ENCODE measurements around the gene FABP6. TPM values are rescaled to one million over a fixed set of nuclear protein-coding genes. Genes with fewer than 3 reads are reported as not detected.

The FABP6 gene
- total RNA-seq, 1 donor from 2014 or later, result 6.2 TPM

Other genes starting within 250 kb of the FABP6 start
- 38.0 TPM for gene TTC1, start 220.4 kb upstream of the FABP6 start, total RNA-seq
- 34.7 TPM for gene PWWP2A, start 110.1 kb upstream of the FABP6 start, total RNA-seq
- gene CCNJL, start 83.1 kb downstream of the FABP6 start, total RNA-seq, result 12.4 TPM
- gene C1QTNF2, start 141.1 kb downstream of the FABP6 start, total RNA-seq, result 3.8 TPM
- gene FAM200C, start 170.5 kb downstream of the FABP6 start, total RNA-seq, result 5.3 TPM
- 34.2 TPM for gene SLU7, start 189.6 kb downstream of the FABP6 start, total RNA-seq
- gene PTTG1, start 192.3 kb downstream of the FABP6 start, total RNA-seq, result 2.6 TPM